ENCODE measurements around the gene TMEM120B. TPM values are rescaled to one million over a fixed set of nuclear protein-coding genes. Genes with fewer than 3 reads are reported as not detected.

The TMEM120B gene
- total RNA-seq, 1 donor from 2014 or later, result 14.1 TPM

- Mint-ChIP-seq H3K4me1 (ENCODE audit: low read depth) (peaks cover 1% of the 10 kb centered on the region), H3K4me3 (ENCODE audit: low read depth) (no peak overlapping the region), H3K27ac (no peak overlapping the region), H3K9me3 (no peaks in the 10 kb centered on the region), H3K27me3 (ENCODE audit: low read depth) (no peaks in the 10 kb centered on the region), H3K36me3 (ENCODE audit: low read depth) (peaks cover 58% of the 10 kb centered on the region)
- DNase-seq (ENCODE audit: low spot score), result no peak
- intact Hi-C loops (cut with micrococcal nuclease), result no loop called here
Observed at GRCh38 chr12:121819212-121819949, 106.8 kb downstream of the TMEM120B start.

GRCh38 chr12:121820056-121820455, 107.5 kb downstream of the TMEM120B start:
- intact Hi-C loops (cut with micrococcal nuclease), result no loop called here
- H3K27ac Mint-ChIP-seq, result no peak overlapping the region
- H3K4me1 Mint-ChIP-seq (ENCODE audit: low read depth), result peaks cover 1% of the 10 kb centered on the region
- no peak overlapping the region for H3K4me3 Mint-ChIP-seq (ENCODE audit: low read depth)
- H3K27me3 Mint-ChIP-seq (ENCODE audit: low read depth), result no peaks in the 10 kb centered on the region
- H3K36me3 Mint-ChIP-seq (ENCODE audit: low read depth), result peaks cover 56% of the 10 kb centered on the region
- no peaks in the 10 kb centered on the region for H3K9me3 Mint-ChIP-seq
- no peak for DNase-seq (ENCODE audit: low spot score)

GRCh38 chr12:121822393-121823100, 110.0 kb downstream of the TMEM120B start:
- no peaks in the 10 kb centered on the region for H3K9me3 Mint-ChIP-seq
- intact Hi-C loops (cut with micrococcal nuclease), result no loop called here
- H3K4me3 Mint-ChIP-seq (ENCODE audit: low read depth), result no peak overlapping the region
- no peak overlapping the region for H3K27ac Mint-ChIP-seq
- no peak for DNase-seq (ENCODE audit: low spot score)
- H3K36me3 Mint-ChIP-seq (ENCODE audit: low read depth), result peaks cover 54% of the 10 kb centered on the region
- no peaks in the 10 kb centered on the region for H3K4me1 Mint-ChIP-seq (ENCODE audit: low read depth)
- no peaks in the 10 kb centered on the region for H3K27me3 Mint-ChIP-seq (ENCODE audit: low read depth)

- DNase-seq (ENCODE audit: low spot score), result no peak
- Mint-ChIP-seq H3K9me3 (no peaks in the 10 kb centered on the region), H3K27ac (no peak overlapping the region), H3K36me3 (ENCODE audit: low read depth) (peaks cover 49% of the 10 kb centered on the region), H3K4me1 (ENCODE audit: low read depth) (no peaks in the 10 kb centered on the region), H3K27me3 (ENCODE audit: low read depth) (no peaks in the 10 kb centered on the region), H3K4me3 (ENCODE audit: low read depth) (no peak overlapping the region)
- intact Hi-C loops (cut with micrococcal nuclease), result no loop called here
Observed at GRCh38 chr12:121823101-121823726, 110.7 kb downstream of the TMEM120B start.

- no peak overlapping the region for H3K27ac Mint-ChIP-seq
- H3K36me3 Mint-ChIP-seq (ENCODE audit: low read depth), result peaks cover 53% of the 10 kb centered on the region
- no peaks in the 10 kb centered on the region for H3K27me3 Mint-ChIP-seq (ENCODE audit: low read depth)
- no peaks in the 10 kb centered on the region for H3K4me1 Mint-ChIP-seq (ENCODE audit: low read depth)
- intact Hi-C loops (cut with micrococcal nuclease), result no loop called here
- no peaks in the 10 kb centered on the region for H3K9me3 Mint-ChIP-seq
- no peak for DNase-seq (ENCODE audit: low spot score)
- H3K4me3 Mint-ChIP-seq (ENCODE audit: low read depth), result no peak overlapping the region
Observed at GRCh38 chr12:121823727-121824115, 111.2 kb downstream of the TMEM120B start.

- Mint-ChIP-seq H3K27ac (no peak overlapping the region), H3K4me1 (ENCODE audit: low read depth) (no peaks in the 10 kb centered on the region), H3K4me3 (ENCODE audit: low read depth) (no peak overlapping the region), H3K27me3 (ENCODE audit: low read depth) (no peaks in the 10 kb centered on the region), H3K9me3 (no peaks in the 10 kb centered on the region), H3K36me3 (ENCODE audit: low read depth) (peaks cover 58% of the 10 kb centered on the region)
- no peak for DNase-seq (ENCODE audit: low spot score)
- intact Hi-C loops (cut with micrococcal nuclease), result no loop called here
Observed at GRCh38 chr12:121825041-121825523, 112.5 kb downstream of the TMEM120B start.

GRCh38 chr12:121826318-121827150, 114.0 kb downstream of the TMEM120B start:
- no peak overlapping the region for H3K4me3 Mint-ChIP-seq (ENCODE audit: low read depth)
- H3K36me3 Mint-ChIP-seq (ENCODE audit: low read depth), result peaks cover 59% of the 10 kb centered on the region
- H3K27ac Mint-ChIP-seq, result no peak overlapping the region
- DNase-seq (ENCODE audit: low spot score), result no peak
- H3K9me3 Mint-ChIP-seq, result no peaks in the 10 kb centered on the region
- H3K27me3 Mint-ChIP-seq (ENCODE audit: low read depth), result no peaks in the 10 kb centered on the region
- H3K4me1 Mint-ChIP-seq (ENCODE audit: low read depth), result no peaks in the 10 kb centered on the region
- intact Hi-C loops (cut with micrococcal nuclease), result no loop called here

- no peak overlapping the region for H3K27ac Mint-ChIP-seq
- no peaks in the 10 kb centered on the region for H3K4me1 Mint-ChIP-seq (ENCODE audit: low read depth)
- DNase-seq (ENCODE audit: low spot score), result no peak
- intact Hi-C loops (cut with micrococcal nuclease), result no loop called here
- H3K9me3 Mint-ChIP-seq, result no peaks in the 10 kb centered on the region
- no peak overlapping the region for H3K4me3 Mint-ChIP-seq (ENCODE audit: low read depth)
- peaks cover 69% of the 10 kb centered on the region for H3K36me3 Mint-ChIP-seq (ENCODE audit: low read depth)
- H3K27me3 Mint-ChIP-seq (ENCODE audit: low read depth), result no peaks in the 10 kb centered on the region
Observed at GRCh38 chr12:121827351-121828099, 115.0 kb downstream of the TMEM120B start.

- H3K36me3 Mint-ChIP-seq (ENCODE audit: low read depth), result peaks cover 71% of the 10 kb centered on the region
- intact Hi-C loops (cut with micrococcal nuclease), result no loop called here
- no peaks in the 10 kb centered on the region for H3K4me1 Mint-ChIP-seq (ENCODE audit: low read depth)
Observed at GRCh38 chr12:121828306-121828705, 115.8 kb downstream of the TMEM120B start.

GRCh38 chr12:121828826-121829225, 116.3 kb downstream of the TMEM120B start:
- H3K9me3 Mint-ChIP-seq, result no peaks in the 10 kb centered on the region
- no peak overlapping the region for H3K4me3 Mint-ChIP-seq (ENCODE audit: low read depth)
- H3K36me3 Mint-ChIP-seq (ENCODE audit: low read depth), result peaks cover 66% of the 10 kb centered on the region
- no peaks in the 10 kb centered on the region for H3K27me3 Mint-ChIP-seq (ENCODE audit: low read depth)
- no peaks in the 10 kb centered on the region for H3K4me1 Mint-ChIP-seq (ENCODE audit: low read depth)
- no peak overlapping the region for H3K27ac Mint-ChIP-seq
- no peak for DNase-seq (ENCODE audit: low spot score)
- intact Hi-C loops (cut with micrococcal nuclease), result no loop called here

More at GRCh38 chr12:121828306-121828705, 115.8 kb downstream of the TMEM120B start:
- no peak for DNase-seq (ENCODE audit: low spot score)
- Mint-ChIP-seq H3K27me3 (ENCODE audit: low read depth) (no peaks in the 10 kb centered on the region), H3K27ac (no peak overlapping the region), H3K9me3 (no peaks in the 10 kb centered on the region), H3K4me3 (ENCODE audit: low read depth) (no peak overlapping the region)

- no peak for DNase-seq (ENCODE audit: low spot score)
- H3K36me3 Mint-ChIP-seq (ENCODE audit: low read depth), result peaks cover 60% of the 10 kb centered on the region
- H3K27me3 Mint-ChIP-seq (ENCODE audit: low read depth), result no peaks in the 10 kb centered on the region
- no peaks in the 10 kb centered on the region for H3K9me3 Mint-ChIP-seq
- H3K4me3 Mint-ChIP-seq (ENCODE audit: low read depth), result no peak overlapping the region
- no peak overlapping the region for H3K27ac Mint-ChIP-seq
- no peaks in the 10 kb centered on the region for H3K4me1 Mint-ChIP-seq (ENCODE audit: low read depth)
- intact Hi-C loops (cut with micrococcal nuclease), result no loop called here
Observed at GRCh38 chr12:121829250-121829918, 116.8 kb downstream of the TMEM120B start.
